ENCODE results near the gene RAPGEF5.

RAPGEF5 gene

GRCh38 chr7:22350466-22351328, 6.3 kb downstream of the RAPGEF5 start:
- no peak for DNase-seq (ENCODE audit: low read depth in 2 of 2)

- DNase-seq (ENCODE audit: low read depth in 2 of 2), result no peak
Measured at GRCh38 chr7:22348379-22348778, 8.6 kb downstream of the RAPGEF5 start.

GRCh38 chr7:22346383-22347107, 10.4 kb downstream of the RAPGEF5 start:
- no peak for DNase-seq (ENCODE audit: low read depth in 2 of 2)

GRCh38 chr7:22344655-22345054, 12.3 kb downstream of the RAPGEF5 start:
- DNase-seq (ENCODE audit: low read depth in 2 of 2), result no peak

- no peak for DNase-seq (ENCODE audit: low read depth in 2 of 2)
Measured at GRCh38 chr7:22343612-22344011, 13.3 kb downstream of the RAPGEF5 start.

GRCh38 chr7:22343071-22343470, 13.9 kb downstream of the RAPGEF5 start:
- DNase-seq (ENCODE audit: low read depth in 2 of 2), result no peak

GRCh38 chr7:22339725-22340390, 17.1 kb downstream of the RAPGEF5 start:
- DNase-seq (ENCODE audit: low read depth in 2 of 2), result no peak

- DNase-seq (ENCODE audit: low read depth in 2 of 2), result no peak
Measured at GRCh38 chr7:22338877-22339276, 18.1 kb downstream of the RAPGEF5 start.

- DNase-seq (ENCODE audit: low read depth in 2 of 2), result no peak
Measured at GRCh38 chr7:22338411-22338810, 18.5 kb downstream of the RAPGEF5 start.

GRCh38 chr7:22333680-22334141, 23.2 kb downstream of the RAPGEF5 start:
- no peak for DNase-seq (ENCODE audit: low read depth in 2 of 2)

GRCh38 chr7:22332461-22332870, 24.5 kb downstream of the RAPGEF5 start:
- DNase-seq (ENCODE audit: low read depth in 2 of 2), result no peak

- no peak for DNase-seq (ENCODE audit: low read depth in 2 of 2)
Measured at GRCh38 chr7:22331704-22332103, 25.2 kb downstream of the RAPGEF5 start.

GRCh38 chr7:22330903-22331302, 26.1 kb downstream of the RAPGEF5 start:
- no peak for DNase-seq (ENCODE audit: low read depth in 2 of 2)

- DNase-seq (ENCODE audit: low read depth in 2 of 2), result no peak
Measured at GRCh38 chr7:22329816-22330524, 27.0 kb downstream of the RAPGEF5 start.

- DNase-seq (ENCODE audit: low read depth in 2 of 2), result no peak
Measured at GRCh38 chr7:22326181-22326580, 30.8 kb downstream of the RAPGEF5 start.

GRCh38 chr7:22325671-22326070, 31.3 kb downstream of the RAPGEF5 start:
- DNase-seq (ENCODE audit: low read depth in 2 of 2), result no peak

GRCh38 chr7:22323714-22324113, 33.2 kb downstream of the RAPGEF5 start:
- no peak for DNase-seq (ENCODE audit: low read depth in 2 of 2)

GRCh38 chr7:22320416-22320815, 36.5 kb downstream of the RAPGEF5 start:
- DNase-seq (ENCODE audit: low read depth in 2 of 2), result no peak

GRCh38 chr7:22319424-22320403, 37.2 kb downstream of the RAPGEF5 start:
- no peak for DNase-seq (ENCODE audit: low read depth in 2 of 2)

GRCh38 chr7:22318376-22318775, 38.6 kb downstream of the RAPGEF5 start:
- no peak for DNase-seq (ENCODE audit: low read depth in 2 of 2)

GRCh38 chr7:22317632-22318031, 39.3 kb downstream of the RAPGEF5 start:
- DNase-seq (ENCODE audit: low read depth in 2 of 2), result no peak

All from stimulated activated CD4-positive, alpha-beta T cell treated with anti-CD3 and anti-CD28 coated beads, Interleukin-1b, Interleukin-23, amount 100 ng/mL, for 4 hours (primary cell).